CD4-positive, alpha-beta T cell treated with Interleukin-12 subunit alpha and Interleukin-12 subunit beta, for 1 hour (primary cell): ENCODE measurements around the gene CDC42EP5.

Experiments used
- DNase-seq: peaks from one replicate; pipeline ENCODE4 v3.0.0-alpha.2; 2020

The CDC42EP5 gene

GRCh38 chr19:54424660-54425381 is 48.3 kb downstream of the CDC42EP5 start:
- DNase-seq, result no peak

GRCh38 chr19:54424201-54424600 is 48.9 kb downstream of the CDC42EP5 start:
- no peak for DNase-seq

DNA sequence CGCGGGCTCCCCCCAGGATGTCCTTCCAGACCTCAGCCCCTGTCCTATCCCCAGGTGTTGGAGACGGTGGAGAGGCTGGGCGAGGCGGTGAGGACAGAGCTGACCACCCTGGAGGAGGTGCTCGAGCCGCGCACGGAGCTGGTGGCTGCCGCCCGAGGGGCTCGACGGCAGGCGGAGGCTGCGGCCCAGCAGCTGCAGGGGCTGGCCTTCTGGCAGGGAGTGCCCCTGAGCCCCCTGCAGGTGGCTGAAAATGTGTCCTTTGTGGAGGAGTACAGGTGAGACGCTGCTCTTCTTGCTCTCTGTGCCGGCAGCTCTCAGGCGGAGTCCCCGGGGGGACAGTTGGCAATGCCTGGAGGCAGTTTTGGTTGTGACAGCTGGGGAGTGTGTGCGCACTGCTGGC is 51.0 kb downstream of the CDC42EP5 start:
- DNase-seq, result no peak

GRCh38 chr19:54421521-54421920 is 51.6 kb downstream of the CDC42EP5 start:
- no peak for DNase-seq

GRCh38 chr19:54421169-54421516 is 52.0 kb downstream of the CDC42EP5 start:
- DNase-seq, result no peak

GRCh38 chr19:54420383-54421168 is 52.5 kb downstream of the CDC42EP5 start:
- no peak for DNase-seq

- DNase-seq, result no peak
These were observed 53.1 kb downstream of the CDC42EP5 start for GRCh38 chr19:54420068-54420382.

GRCh38 chr19:54418930-54419800 is 53.9 kb downstream of the CDC42EP5 start:
- DNase-seq, result no peak

DNA sequence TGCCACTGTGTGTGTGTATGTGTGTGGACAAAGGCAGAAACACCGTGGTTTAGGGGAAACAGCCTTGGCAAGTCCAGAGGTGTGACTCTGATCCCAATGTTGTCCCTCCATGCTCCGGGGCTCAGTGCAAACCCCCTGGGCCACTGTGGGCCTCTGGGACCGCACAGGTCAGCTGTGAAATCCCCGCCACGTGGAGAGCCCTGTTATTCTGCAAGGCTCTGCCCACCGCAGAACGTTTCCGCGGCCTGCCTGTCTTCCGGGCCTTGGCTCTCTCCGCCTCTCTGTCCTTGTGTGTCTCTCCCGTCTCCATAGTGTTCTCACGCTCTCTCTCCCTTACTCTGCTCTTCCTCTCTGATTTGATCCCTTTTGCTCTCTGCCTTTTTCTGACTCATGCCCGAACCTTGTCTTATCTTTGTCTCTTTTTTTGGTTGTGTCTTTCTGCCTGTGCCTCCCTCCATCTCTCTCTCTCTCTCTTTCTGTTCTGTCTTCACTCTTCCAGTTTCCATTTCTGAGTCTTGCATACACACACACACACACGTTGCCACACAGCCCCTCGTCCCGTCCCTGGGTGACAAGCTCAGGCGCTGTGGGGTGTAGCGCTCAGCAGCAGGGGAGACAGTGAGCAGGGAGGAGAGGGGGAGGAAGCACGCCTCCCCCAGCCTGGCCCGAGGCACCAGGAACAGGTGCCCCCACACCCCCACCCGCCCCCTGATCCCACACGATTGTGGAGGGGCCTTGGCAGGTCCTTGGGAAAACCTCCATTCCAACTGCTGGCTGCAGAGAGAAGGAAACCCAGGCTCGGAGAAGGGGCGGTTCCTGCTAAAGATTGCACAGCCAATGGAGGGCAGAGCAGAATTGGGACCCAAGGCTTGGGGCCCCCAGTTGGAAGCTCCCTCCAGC is 54.8 kb downstream of the CDC42EP5 start:
- peak; percentile 20 for DNase-seq

DNA sequence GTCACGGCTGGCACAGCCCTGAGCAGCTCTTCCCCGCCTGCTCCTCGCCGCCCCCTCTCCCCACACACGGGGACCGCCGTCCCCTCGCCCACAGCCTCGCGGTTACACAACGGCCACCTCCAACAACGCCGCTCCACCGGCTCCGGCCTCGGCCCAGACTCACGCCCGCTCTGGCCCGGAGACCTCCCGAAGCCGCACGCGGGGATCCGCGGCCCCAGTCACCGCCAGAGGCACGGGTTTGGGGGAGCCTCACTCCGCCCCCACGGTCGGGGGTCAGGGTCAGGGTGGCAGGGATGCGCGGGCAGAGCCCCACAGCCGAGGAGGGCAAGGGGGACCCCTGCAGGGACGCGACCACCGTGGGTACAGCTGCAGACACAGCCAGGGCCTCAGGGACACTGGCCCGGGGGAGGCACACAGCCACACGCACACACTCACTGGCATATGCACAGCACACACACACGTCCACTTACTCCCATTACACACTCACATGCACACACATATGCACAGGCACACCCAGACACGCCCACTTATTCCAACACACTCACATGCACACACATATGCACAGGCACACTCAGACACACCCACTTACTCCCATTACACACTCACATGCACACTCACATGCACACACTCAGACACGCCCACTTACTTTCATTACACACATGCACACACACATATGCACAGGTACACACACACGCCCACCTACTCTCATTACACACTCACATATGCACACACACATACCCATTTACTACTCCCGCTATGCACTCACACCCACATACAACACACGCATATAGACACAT is 56.2 kb downstream of the CDC42EP5 start:
- DNase-seq, result no peak

DNA sequence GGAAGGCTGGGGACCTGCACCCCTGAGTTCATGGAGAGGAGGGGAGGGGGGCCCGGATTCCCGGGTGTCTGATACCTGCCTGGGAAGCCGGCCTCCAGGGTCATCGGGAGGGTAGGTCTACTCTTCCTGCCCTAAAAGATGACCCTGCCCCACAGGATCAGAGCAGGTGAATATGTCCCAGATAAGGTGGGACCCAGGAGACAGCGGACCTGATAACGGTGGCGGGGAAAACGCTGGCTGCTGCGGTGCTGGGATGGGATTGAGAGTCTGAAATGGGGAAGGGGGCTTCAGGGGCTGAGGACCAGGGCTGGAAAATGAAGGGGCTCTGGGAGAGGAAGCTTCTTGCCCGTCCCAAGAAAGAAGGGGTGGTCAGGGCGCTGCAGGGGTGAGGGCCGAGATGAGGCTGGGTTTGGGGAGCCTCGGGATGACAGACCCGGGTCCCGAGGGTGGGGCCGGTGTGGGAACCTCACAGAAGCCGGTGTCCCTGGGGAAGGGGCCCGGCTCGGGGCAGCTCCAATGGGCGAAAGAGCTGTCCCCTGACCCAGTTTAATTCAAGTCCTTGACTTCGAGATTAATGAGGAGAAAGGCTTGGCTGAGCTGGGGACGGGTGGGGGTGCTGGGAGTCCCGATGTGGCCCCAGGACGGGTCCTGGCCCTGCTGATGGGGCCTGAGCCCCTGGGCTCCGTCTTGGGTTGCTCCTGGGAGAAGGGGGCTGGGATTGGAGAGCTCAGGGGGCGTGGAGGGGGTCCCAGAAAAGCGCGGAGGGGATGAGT is 57.0 kb downstream of the CDC42EP5 start:
- DNase-seq, result no peak

DNA sequence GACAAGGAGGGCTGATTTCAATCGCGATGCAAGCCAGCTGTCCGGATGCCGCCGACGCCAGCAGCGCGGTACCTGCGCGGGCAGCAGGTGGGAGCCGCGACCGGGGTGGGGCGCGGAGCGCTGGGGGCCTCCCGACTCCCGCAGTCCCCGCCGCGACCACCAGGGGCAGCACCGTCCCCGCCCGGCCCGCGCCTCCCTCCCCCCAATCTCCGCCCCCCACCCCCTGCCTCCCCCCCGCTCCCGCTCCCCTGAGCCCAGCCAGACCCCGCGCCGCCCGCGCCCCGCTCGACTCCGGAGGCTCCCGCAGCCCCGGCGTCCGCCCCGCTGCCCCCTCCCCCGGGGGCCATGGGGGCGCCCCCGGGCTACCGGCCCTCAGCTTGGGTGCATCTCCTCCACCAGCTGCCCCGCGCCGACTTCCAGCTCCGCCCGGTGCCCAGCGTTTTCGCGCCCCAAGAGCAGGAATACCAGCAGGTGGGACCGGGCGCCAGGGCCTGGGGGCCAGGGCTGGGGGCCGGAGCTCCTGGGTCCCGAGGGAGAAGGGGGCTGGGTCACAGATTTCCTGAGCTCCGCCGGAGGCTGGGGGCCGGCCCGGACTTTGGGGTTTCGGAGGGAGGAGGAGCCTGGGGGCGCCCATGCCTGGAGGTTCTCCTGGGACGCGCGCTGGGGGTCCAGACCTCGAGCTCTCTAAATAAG is 57.7 kb downstream of the CDC42EP5 start, which contains the start of gene TTYH1:
Gene TTYH1, plus strand, starts transcription at position 257 of the 693 bp plus-strand sequence. Its CDS starts 89 bp downstream, at position 346.
- peak; percentile 34 for DNase-seq
